K562 (cell line): Measurements from ENCODE around the gene MFSD6. TPM values are rescaled to one million over a fixed set of nuclear protein-coding genes. Genes with fewer than 3 reads are reported as not detected.

Experiments
- ATAC-seq: fragments of 200-7000 bp; cut with Tn5 transposase; 3 replicates; pipeline ENCODE4 v1.9.1; 2020; ENCODE audit warnings: moderate library complexity
- BruUV-seq: library from RNA; stranded (reverse); fragments of 400-500 nt; replicated peaks from 2 replicates; lab custom pipeline; 2021; lab: Mats Ljungman, UMichigan
- CTCF ChIA-PET: fragments of 300-600 bp; formaldehyde crosslinking; extraction: SDS; loops from one replicate; lab custom pipeline; 2021; ENCODE audit warnings: low intra/inter-chr PET ratio; lab: Yijun Ruan, JAX
- POLR2A ChIA-PET: fragments of 300-600, 350-650 bp; sonication (Branson Sonifier 250); formaldehyde crosslinking; extraction: SDS; loops from one replicate; lab custom pipeline; 2021; ENCODE audit warnings: antibody characterized with exemption, inconsistent platforms; lab: Yijun Ruan, JAX
- DNase-seq, 4 experiments: peaks; one replicate each; pipeline versions ENCODE4 v3.0.0 to v3.0.0-alpha.2; 2011 to 2018; ENCODE audit warnings: low spot score in 3 of 4, mixed read lengths in 3 of 4; ENCODE audit errors: extremely low read depth in 1 of 4
- FAIRE-seq: peaks from 2 replicates; lab custom pipeline; 2011; peaks lifted over from hg19 to GRCh38; lab: Jason Lieb, UNC
- H2AFZ ChIP-seq: 2 replicates; pipeline ENCODE4 v1.6.0; 2011; ENCODE audit warnings: low read depth, low read length, control low read depth, inconsistent platforms
- H3K27ac ChIP-seq: fragments of 200-600 bp; 3 replicates; pipeline ENCODE4 v1.8.0; 2011; ENCODE audit warnings: low read depth, mild to moderate bottlenecking, control low read depth, inconsistent platforms, low read length, moderate library complexity, mixed read lengths; ENCODE audit errors: extremely low read depth
- H3K27me3 ChIP-seq, 2 experiments: fragments of 300-600 bp in 1 of 2; 2 replicates in 1 of 2; 3 replicates in 1 of 2; pipeline versions ENCODE4 v1.6.0 to v1.8.0; 2011; ENCODE audit warnings: inconsistent platforms in 2 of 2, low read length in 2 of 2, mild to moderate bottlenecking in 1 of 2, mixed read lengths in 1 of 2, moderate library complexity in 1 of 2; ENCODE audit not compliant: control insufficient read depth in 2 of 2, insufficient read depth in 2 of 2
- H3K36me3 ChIP-seq: fragments of 300-600 bp; 3 replicates; pipeline ENCODE4 v1.8.0; 2011; ENCODE audit warnings: mild to moderate bottlenecking, low read length, inconsistent platforms; ENCODE audit not compliant: control insufficient read depth, insufficient read depth
- H3K4me1 ChIP-seq, 2 experiments: fragments of 200-600 bp in 1 of 2; replicated peaks in 1 of 2; 2 replicates in 1 of 2; 3 replicates in 1 of 2; pipeline versions ENCODE4 v1.5.1 to v1.8.0; 2011; ENCODE audit warnings: inconsistent platforms in 2 of 2, low read length in 2 of 2, mild to moderate bottlenecking in 1 of 2, mixed read lengths in 1 of 2, moderate library complexity in 1 of 2; ENCODE audit not compliant: control insufficient read depth in 2 of 2, insufficient read depth in 2 of 2
- H3K4me2 ChIP-seq: 2 replicates; pipeline ENCODE4 v1.6.1; 2011; ENCODE audit warnings: low read length, control low read depth, inconsistent platforms, mixed read lengths; ENCODE audit not compliant: insufficient read depth
- H3K4me3 ChIP-seq: fragments of 200-600 bp; sonication (generic), shearing (Covaris generic); 2 replicates; pipeline ENCODE4 v1.5.1; 2016; ENCODE audit warnings: control low read depth, inconsistent platforms
- H3K79me2 ChIP-seq: fragments of 200-600 bp; 3 replicates; pipeline ENCODE4 v1.8.0; 2011; ENCODE audit warnings: low read length, inconsistent platforms; ENCODE audit not compliant: control insufficient read depth, insufficient read depth
- H3K9ac ChIP-seq, 2 experiments: 2 replicates each; pipeline versions ENCODE4 v1.6.0 to v1.6.1; 2011; ENCODE audit warnings: low read depth in 2 of 2, low read length in 2 of 2, control low read depth in 1 of 2, inconsistent platforms in 1 of 2, mild to moderate bottlenecking in 1 of 2, mixed read lengths in 1 of 2; ENCODE audit not compliant: insufficient read depth in 1 of 2
- H3K9me1 ChIP-seq: one replicate; pipeline ENCODE4 v1.6.0; 2011; ENCODE audit warnings: inconsistent platforms, mild to moderate bottlenecking, low read length, moderate library complexity; ENCODE audit not compliant: control insufficient read depth, insufficient read depth
- H3K9me3 ChIP-seq: replicated peaks from 2 replicates; pipeline ENCODE4 v1.5.1; 2011; ENCODE audit warnings: low read depth, low read length, inconsistent platforms; ENCODE audit not compliant: control insufficient read depth, insufficient read depth
- H4K20me1 ChIP-seq: replicated peaks from 2 replicates; pipeline ENCODE4 v1.6.1; 2011; ENCODE audit warnings: low read length, inconsistent platforms, mixed read lengths; ENCODE audit not compliant: control insufficient read depth, insufficient read depth
- ADNP ChIP-seq: fragments of 200-800 bp; sonication (Bioruptor generic); IDR thresholded peaks from 2 replicates; pipeline ENCODE4 v1.6.1; 2016; ENCODE audit warnings: missing genetic modification characterization, missing compliant biosample characterization
- CC2D1A ChIP-seq: fragments of 450-650 bp; IDR thresholded peaks from 2 replicates; pipeline ENCODE4 v1.6.1; 2017; ENCODE audit warnings: mild to moderate bottlenecking
- ETV5 ChIP-seq: sonication (generic); formaldehyde crosslinking; IDR thresholded peaks from 2 replicates; pipeline ENCODE4 v1.4.0; 2020; ENCODE audit warnings: low read depth, mild to moderate bottlenecking, missing genetic modification reagents
- HDAC3 ChIP-seq: fragments of 450-650 bp; IDR thresholded peaks from 2 replicates; pipeline ENCODE4 v1.6.1; 2018; ENCODE audit warnings: borderline replicate concordance, mild to moderate bottlenecking, moderate library complexity; ENCODE audit not compliant: partially characterized antibody
- HMGN3 ChIP-seq: IDR thresholded peaks from 2 replicates; pipeline ENCODE4 v1.6.1; 2011; ENCODE audit warnings: borderline replicate concordance, low read depth, mild to moderate bottlenecking, mixed read lengths, low read length; ENCODE audit not compliant: insufficient read length; ENCODE audit errors: extremely low read depth
- MAFK ChIP-seq: IDR thresholded peaks from 2 replicates; pipeline ENCODE4 v1.6.1; 2011; ENCODE audit warnings: low read length, improper control_type of control experiment
- RBFOX2 ChIP-seq: fragments of 200-400 bp; formaldehyde crosslinking; IDR thresholded peaks from 2 replicates; pipeline ENCODE4 v1.6.1; 2017; ENCODE audit warnings: low read depth, mild to moderate bottlenecking, low read length, moderate library complexity
- RFX1 ChIP-seq: fragments of 450-650 bp; IDR thresholded peaks from 2 replicates; pipeline ENCODE4 v1.6.1; 2016; ENCODE audit warnings: mild to moderate bottlenecking, moderate library complexity
- RHOXF2B ChIP-seq: fragments of 250-450 bp; sonication (Bioruptor Pico); conservative IDR thresholded peaks from 2 replicates; pipeline ENCODE4 v1.5.1; 2021
- TEAD4 ChIP-seq, 2 experiments: sonication (generic) in 1 of 2; formaldehyde crosslinking in 1 of 2; IDR thresholded peaks; 2 replicates each; pipeline versions ENCODE4 v1.6.1 to v1.8.0; 2012 to 2022; ENCODE audit warnings: borderline replicate concordance in 1 of 2, inconsistent platforms in 1 of 2, low read length in 1 of 2, mild to moderate bottlenecking in 1 of 2, missing genetic modification reagents in 1 of 2
- TRIM24 ChIP-seq, 2 experiments: fragments of 450-650 bp; IDR thresholded peaks; 2 replicates each; pipeline ENCODE4 v1.6.1; 2016
- ZFX ChIP-seq: sonication (generic); formaldehyde crosslinking; IDR thresholded peaks from 2 replicates; pipeline ENCODE4 v1.8.0; 2022; ENCODE audit warnings: mild to moderate bottlenecking, missing genetic modification reagents, moderate library complexity
- ZNF518B ChIP-seq: fragments of 250-450 bp; sonication (Bioruptor Pico); IDR thresholded peaks from 2 replicates; pipeline ENCODE4 v1.5.0; 2021; ENCODE audit warnings: mild to moderate bottlenecking, moderate library complexity
- ZNF57 ChIP-seq: fragments of 450-650 bp; formaldehyde crosslinking; IDR thresholded peaks from 2 replicates; pipeline ENCODE4 v1.4.0; 2020; ENCODE audit warnings: mild to moderate bottlenecking, moderate library complexity
- ZNF695 ChIP-seq: fragments of 450-650 bp; formaldehyde crosslinking; IDR thresholded peaks from 2 replicates; pipeline ENCODE4 v1.4.0; 2020; ENCODE audit warnings: mild to moderate bottlenecking, moderate library complexity
- ZNF75A ChIP-seq: fragments of 450-650 bp; formaldehyde crosslinking; IDR thresholded peaks from 2 replicates; pipeline ENCODE4 v1.4.0; 2020; ENCODE audit warnings: mild to moderate bottlenecking
- WGBS: fragments of 100-300 bp; shearing (Covaris generic); methylation state at CpG from one replicate; pipeline ENCODE4 v1.1.6; 2016; ENCODE audit warnings: low coverage, mixed read lengths; ENCODE audit not compliant: insufficient coverage; ENCODE audit errors: missing lambda C conversion rate; 5-methylcytosine and 5-hydroxymethylcytosine counted together
- in situ Hi-C: fragments of 300-500 bp; cut with MboI; formaldehyde crosslinking; loops from 4 replicates; pipeline ENCODE4 v1.15.0; 2018; ENCODE audit warnings: inconsistent platforms, mixed read lengths
- intact Hi-C: fragments of 100-400 bp; cut with micrococcal nuclease; formaldehyde crosslinking; loops from 2 replicates; pipeline ENCODE4 v1.14.2; 2022
- polyA plus RNA-seq, 8 experiments: library from polyadenylated mRNA; depleted of rRNA in 4 of 8; stranded (reverse) in 5 of 8; unstranded in 3 of 8; fragments of >200 nt; fragmentation: Nextera tagmentation in 2 of 8; fragmentation: Illumina TruSeq in 1 of 8; extraction: Ambion mirVana in 2 of 8; extraction: Trizol in 1 of 8; gene quantifications; 2 replicates each; pipeline versions ENCODE4 v1.2.1 to v1.2.3, GENCODE V29; 2011 to 2014; ENCODE audit warnings: inconsistent platforms in 1 of 8, missing spikeins in 1 of 8
- total RNA-seq, 7 experiments: library from RNA; depleted of rRNA in 6 of 7; stranded (reverse); fragments of >200 nt in 6 of 7; fragmentation: Illumina TruSeq in 2 of 7; extraction: Trizol in 2 of 7; gene quantifications; 2 replicates each; pipeline versions ENCODE4 v1.2.1 to v1.2.3, GENCODE V29; 2011 to 2021; ENCODE audit warnings: low replicate concordance in 1 of 7
- TF ChIP-seq, protein P1 (sequence below): fragments of 450-650 bp; formaldehyde crosslinking; IDR thresholded peaks from 2 replicates; pipeline ENCODE4 v1.4.0; 2020; ENCODE audit warnings: mild to moderate bottlenecking, moderate library complexity

Gene MFSD6
- total and polyA plus RNA-seq, 9 of the 15 experiments (the other 6 are each of a cell fraction or from before 2014, with no cell fraction given), result 1.1 to 7.9 (median 4.4) TPM

DNA sequence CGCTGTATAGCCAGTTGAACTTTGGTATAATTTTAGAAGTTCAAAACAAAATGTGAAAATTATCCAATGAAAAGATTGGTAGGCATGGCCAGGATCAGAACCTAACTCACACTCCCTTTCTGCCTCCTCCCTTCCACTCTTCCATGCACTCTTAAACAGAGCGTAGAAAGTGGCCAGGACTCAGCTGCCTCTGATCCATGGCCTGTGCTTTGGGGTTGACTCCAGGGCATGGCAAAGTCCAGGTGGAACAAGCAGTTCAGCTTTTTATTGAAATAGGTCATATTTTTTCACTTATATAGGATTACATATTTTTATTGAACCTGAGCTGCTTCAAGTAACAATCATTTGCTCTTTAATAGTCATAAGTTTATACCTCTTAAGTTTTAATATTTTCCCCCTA, 38.5 kb upstream of the MFSD6 start:
- in situ Hi-C loops, result no loop called here
- H3K4me2 ChIP-seq, result no peak overlapping the region
- no peak overlapping the region for H3K4me3 ChIP-seq
- peak overlapping the region; percentile 4; the same call in 1 of the 2 replicates for H2AFZ ChIP-seq
- no peaks in the 10 kb centered on the region for H3K9me3 ChIP-seq
- no peaks in the 10 kb centered on the region for H4K20me1 ChIP-seq
- CTCF ChIA-PET, result no interaction called here
- H3K36me3 ChIP-seq, result no peaks in the 10 kb centered on the region; the same call in 2 of the 3 replicates
- TF ChIP-seq ZNF695 (CRISPR knock-in tag) (no peak), ETV5 (CRISPR knock-in tag) (no peak), TRIM24 (IDR thresholded peaks at IDR 0.05) (no peak), ADNP (tag) (no peak), RHOXF2B (no peak), ZFX (CRISPR knock-in tag) (no peak), CC2D1A (no peak), HDAC3 (no peak), RBFOX2 (no peak), ZNF57 (CRISPR knock-in tag) (no peak), ZNF518B (CRISPR knock-in tag) (no peak), TEAD4 (IDR thresholded peaks at IDR 0.05; ENCODE audit: low read length) (no peak), TEAD4 (CRISPR knock-in tag; IDR thresholded peaks at IDR 0.05; ENCODE audit: borderline replicate concordance) (no peak), HMGN3 (no peak), RFX1 (no peak), ZNF75A (no peak), MAFK (no peak)
- TF ChIP-seq, protein P1, sequence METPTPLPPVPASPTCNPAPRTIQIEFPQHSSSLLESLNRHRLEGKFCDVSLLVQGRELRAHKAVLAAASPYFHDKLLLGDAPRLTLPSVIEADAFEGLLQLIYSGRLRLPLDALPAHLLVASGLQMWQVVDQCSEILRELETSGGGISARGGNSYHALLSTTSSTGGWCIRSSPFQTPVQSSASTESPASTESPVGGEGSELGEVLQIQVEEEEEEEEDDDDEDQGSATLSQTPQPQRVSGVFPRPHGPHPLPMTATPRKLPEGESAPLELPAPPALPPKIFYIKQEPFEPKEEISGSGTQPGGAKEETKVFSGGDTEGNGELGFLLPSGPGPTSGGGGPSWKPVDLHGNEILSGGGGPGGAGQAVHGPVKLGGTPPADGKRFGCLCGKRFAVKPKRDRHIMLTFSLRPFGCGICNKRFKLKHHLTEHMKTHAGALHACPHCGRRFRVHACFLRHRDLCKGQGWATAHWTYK (CRISPR knock-in tag), result no peak
- no peaks in the 10 kb centered on the region for H3K27me3 ChIP-seq
- WGBS, result 84% methylated on average over 2 of the region's 2 CpGs
- H3K27ac ChIP-seq, result no peak overlapping the region
- H3K9ac ChIP-seq, result no peak overlapping the region; a peak in 1 of 4 replicates
- DNase-seq (no peak), ATAC-seq (0 out of 3 replicates have a peak, but pooled peaks have one; percentile 35), FAIRE-seq (no peak)
- H3K4me1 ChIP-seq, result peaks cover 0 to 5% of the 10 kb centered on the region in 2 experiments; a peak in 3 of 5 replicates
- intact Hi-C loops, result no loop called here
- POLR2A ChIA-PET, result interaction anchor here (0.5 to 1.8 kb wide), 5 partner anchors 9 to 668 kb away, joined by 3 to 4 read pairs (median 3); no protein-coding TSS in a partner anchor
- no peaks in the 10 kb centered on the region for H3K9me1 ChIP-seq
- H3K79me2 ChIP-seq, result no peaks in the 10 kb centered on the region
- no TSS peak for BruUV-seq
